Measurements from ENCODE around the gene DOCK10.
A peak's percentile ranks its signal among the peaks of the same experiment; 100 is the strongest.
"Not testable (repeated sequence)": the region's sequence is repeated elsewhere in the genome, so short reads cannot be mapped to it uniquely, and the experiment has no call there.

The DOCK10 gene

DNA sequence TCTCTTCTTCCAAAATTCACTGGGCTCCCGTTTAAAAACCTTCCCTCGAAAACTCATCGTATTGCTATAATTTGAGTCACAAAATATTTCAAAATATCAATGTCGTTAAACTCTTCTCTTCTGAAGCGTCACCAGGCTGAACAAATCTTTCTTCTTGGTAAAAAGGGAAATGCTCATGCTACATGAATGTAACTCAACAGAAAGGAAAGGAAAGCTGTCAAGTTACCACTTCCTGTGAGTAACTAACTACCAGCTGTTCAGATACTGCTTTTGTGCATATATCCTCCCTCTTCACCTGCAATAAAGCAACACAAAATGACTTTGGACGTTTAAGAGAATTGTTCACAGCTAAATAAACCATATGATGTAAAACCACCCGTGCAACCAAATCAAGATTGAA, 95.4 kb downstream of the DOCK10 start:
- peak; percentile 71 for DNase-seq (ENCODE audit: low spot score)

DNA sequence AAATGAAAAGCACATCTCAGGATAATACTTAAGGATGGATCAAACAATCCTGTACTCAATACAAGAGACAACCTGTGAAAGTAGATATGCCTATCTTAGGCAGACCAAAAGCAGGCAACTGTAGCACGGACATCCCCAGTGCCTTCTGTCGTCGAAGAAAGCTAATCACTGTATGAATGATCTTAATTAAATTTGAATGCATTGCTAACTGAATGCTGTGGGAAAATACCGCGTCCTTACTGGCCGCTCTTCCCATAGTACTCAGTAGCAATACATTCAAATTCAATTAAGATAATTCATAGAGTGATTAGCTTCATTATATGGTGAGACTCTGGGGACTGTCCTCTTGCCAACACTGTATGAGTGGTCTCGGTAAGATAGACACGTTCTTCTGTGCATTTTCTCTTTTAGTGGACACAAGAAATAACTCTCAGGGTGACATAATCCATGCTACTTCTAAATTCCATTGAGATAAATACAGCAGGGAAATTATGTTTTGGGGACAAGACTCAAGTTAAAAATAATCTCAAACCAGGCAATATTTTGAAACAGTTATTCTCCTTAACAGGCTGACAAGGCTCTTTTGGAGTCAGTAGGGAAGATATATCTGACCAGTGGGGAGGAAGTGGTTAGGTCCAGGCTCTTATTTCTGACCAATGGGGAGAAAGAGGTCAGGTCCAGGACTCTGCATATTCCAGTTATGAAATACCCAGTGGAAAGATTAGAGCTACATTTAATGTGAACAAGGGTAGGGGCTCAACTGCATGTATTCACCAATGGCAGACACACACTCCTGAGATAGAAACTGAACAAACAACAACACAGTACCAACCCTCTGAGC, 97.3 kb downstream of the DOCK10 start:
- no peak for DNase-seq (ENCODE audit: low spot score)

DNA sequence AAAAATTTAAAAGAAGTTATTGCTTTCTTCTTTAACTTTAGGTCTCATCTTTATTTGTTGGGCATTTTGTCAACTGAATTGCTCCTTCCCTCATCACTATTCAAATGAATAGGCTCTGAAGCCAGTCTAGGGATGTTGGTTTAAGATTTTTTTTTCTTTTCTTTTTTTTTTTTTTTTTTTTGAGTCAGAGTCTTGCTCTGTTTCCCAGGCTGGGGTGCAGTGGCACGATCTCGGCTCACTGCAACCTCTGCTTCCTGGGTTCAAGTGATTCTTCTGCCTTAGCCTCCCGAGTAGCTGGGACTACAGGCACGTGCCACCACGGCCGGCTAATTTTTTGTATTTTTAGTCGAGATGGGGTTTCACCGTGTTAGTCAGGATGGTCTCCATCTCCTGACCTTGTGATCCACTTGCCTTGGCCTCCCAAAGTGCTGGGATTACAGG, 98.6 kb downstream of the DOCK10 start:
- DNase-seq (ENCODE audit: low spot score): not testable (repeated sequence)

DNA sequence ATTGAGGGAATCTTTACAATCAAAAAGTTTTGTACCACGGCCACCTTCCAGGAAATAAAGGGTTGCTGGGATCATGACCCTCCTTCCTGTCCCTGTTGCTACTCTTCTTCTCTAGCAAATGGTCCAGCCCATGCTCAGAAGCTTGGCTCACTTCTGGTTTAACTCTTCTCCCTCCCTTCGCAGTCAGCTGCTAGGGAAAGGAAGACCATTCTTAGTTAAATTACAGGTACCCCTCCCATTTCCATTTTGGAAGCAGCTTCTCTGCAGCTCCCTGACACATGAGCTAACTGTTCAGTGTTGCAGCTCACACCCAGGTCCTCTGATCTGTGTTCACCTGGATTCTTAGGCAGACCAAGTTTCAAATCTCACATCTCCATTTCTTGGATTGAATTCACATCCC, 100.3 kb downstream of the DOCK10 start:
- DNase-seq (ENCODE audit: low spot score): no peak

DNA sequence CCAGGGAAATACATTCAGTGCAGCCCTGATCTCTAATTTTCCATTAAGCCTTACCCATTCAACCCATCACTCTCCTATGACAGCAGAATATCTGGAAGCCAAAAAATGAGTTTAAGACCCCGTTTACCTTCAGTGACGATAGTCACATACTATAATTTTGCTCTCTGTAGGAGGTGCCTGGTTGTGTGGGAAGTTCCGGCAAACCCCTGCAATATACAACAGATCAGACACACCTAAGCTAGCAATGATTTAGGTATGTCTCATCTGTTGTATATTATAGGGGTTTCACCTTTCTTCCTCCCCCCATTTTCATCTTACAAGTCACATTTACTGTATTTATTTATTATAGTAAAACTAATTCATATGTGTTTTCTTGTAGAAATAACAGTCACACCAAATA, 101.7 kb downstream of the DOCK10 start:
- DNase-seq (ENCODE audit: low spot score): no peak

DNA sequence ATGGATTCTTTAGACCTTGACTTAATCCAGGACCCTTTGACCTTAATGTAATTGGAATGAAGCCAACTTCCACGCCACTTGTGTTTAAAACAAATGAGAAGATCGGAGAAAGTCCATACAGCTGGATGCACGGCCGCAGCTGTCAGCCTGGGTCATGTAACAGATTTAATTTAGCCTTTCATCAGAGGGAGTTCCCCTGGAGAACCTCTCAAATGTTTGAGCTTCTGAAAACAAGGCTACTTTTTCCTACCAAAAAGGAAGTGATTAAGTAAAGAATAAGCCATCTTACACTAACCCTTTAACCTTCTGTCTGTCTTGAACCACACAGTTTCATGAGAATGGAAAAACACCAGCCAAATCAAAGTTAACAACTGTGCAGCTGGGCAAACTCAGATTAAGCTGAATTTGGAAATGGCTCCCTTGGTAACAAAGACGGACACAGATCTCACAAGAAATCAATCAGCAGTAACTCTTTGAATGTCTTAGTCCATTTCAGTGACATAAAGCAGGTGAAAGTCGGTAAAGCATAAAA, 103.6 kb downstream of the DOCK10 start:
- no peak for DNase-seq (ENCODE audit: low spot score)

DNA sequence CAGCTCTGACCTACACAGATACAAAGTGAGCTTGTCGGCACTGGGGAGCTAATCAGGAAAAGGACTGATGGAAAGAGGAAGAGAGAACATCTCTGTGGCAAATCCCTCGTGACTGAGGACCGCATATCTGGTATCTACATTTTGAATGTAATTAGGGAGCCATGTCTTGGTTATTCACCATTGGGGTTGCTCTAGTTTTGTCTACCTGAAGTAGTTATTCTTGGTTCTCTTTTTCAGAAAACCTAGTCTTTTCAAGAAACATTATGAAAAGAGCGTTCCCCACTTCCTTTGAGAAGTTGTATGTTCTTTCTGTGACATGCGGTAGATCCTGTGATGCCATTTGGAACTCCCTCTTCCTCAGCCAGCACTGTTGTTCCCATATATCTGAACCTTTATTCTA, 104.4 kb downstream of the DOCK10 start:
- DNase-seq (ENCODE audit: low spot score): no peak

DNA sequence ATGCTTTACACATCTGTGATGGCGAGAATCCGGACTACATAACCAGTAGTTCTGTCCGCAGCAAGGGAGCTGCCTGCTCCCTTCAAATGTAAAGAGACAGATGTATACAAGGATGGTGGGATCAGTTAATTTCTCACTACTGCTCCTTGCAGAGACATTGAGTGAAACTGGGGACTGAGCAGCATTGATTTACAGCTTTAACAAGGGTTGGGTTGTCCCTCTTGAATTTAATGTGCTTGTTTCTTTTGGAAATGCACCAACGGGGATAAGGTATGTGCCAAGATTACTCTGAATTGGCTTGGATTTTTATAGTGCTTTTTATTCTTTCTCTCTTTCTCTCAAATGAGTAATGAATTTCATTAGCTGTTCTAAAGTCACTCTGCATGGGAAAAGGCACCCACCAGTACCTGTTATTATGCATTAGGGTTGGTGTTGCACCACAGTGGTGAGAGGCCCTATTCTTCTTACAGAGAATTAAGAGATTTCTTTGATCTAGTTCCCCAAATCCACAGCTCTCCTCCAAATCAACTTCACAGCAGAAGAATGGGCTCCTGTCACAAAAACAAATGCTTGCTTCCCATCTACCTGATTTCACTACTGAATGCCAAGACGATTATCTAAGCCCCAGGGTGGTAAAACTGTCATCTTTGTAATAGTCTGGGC, 107.6 kb downstream of the DOCK10 start:
- no peak for DNase-seq (ENCODE audit: low spot score)

DNA sequence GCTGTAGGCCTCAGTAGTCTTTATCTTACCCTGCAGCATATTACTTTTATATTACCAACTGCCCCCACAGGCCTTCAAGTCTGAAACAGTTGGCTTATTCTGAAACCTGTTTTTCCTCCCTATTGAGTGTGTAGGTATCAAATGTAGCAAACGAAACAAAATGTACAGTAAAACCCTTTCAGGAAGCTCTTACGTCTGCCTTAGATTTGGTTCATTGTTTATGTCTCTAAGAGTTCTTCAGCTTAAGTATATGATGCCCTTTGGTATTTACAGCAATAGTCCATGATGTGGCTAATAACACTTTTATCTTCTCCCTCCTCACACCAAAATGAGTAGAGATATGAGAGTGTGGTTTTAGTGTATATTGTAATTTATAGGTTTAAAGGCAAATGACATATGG, 108.8 kb downstream of the DOCK10 start:
- no peak for DNase-seq (ENCODE audit: low spot score)

DNA sequence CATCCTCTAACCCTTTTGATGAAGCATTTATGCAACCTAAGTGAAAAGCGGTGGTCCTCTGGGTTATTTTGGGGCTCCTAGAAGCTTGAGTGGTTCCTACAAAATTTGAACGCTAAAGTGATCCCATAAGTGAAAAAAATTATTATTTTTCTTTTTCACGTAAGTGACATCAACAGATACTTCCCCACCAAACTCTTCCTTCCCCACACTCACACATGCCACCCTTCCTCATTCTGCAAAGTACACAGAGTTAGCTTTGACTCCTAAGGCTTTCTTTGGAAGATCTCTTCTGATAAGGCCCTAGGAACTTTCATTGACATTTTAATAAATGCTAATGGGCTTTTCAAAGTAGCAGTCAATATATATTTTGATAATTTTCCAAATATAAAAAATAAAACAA, 109.7 kb downstream of the DOCK10 start:
- no peak for DNase-seq (ENCODE audit: low spot score)

DNA sequence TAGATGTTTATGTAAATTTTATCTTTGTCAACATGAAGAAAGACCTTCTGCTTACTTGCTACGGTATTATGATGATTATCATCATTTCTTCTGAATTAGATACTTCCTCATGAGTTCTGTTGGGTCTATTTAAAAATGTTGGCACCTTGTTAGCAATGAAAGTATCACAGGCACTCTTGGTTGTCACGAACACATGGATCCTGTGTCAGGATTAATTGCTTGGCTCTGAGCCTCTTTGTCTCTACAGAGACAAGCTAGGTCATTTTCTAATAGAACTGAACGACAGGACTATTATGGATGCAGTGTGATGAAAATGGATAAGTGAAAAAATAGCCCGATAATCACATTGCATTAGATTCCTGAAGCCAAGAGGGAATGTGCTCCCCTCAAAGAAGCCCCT, 110.3 kb downstream of the DOCK10 start:
- DNase-seq (ENCODE audit: low spot score): no peak

DNA sequence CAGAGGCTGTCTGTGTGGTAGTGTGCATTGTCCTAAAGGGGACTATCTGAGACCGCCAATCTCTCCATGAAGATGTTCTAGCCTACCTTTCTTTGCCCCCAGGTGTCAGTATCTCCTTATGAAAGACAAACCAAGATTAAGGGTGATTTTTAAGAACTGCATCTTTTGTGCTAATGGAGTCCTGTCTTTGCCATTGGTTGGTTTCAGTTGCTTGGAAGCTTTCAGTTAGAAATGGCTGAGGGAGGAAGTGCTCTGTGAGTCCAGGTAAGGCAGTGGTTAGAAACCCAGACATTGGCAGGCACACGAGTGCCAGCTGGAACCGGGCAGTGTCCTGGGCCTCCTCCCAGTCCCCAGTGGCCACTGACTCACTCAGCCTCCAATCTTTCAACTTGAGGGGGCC, 111.3 kb downstream of the DOCK10 start:
- DNase-seq (ENCODE audit: low spot score): no peak

DNA sequence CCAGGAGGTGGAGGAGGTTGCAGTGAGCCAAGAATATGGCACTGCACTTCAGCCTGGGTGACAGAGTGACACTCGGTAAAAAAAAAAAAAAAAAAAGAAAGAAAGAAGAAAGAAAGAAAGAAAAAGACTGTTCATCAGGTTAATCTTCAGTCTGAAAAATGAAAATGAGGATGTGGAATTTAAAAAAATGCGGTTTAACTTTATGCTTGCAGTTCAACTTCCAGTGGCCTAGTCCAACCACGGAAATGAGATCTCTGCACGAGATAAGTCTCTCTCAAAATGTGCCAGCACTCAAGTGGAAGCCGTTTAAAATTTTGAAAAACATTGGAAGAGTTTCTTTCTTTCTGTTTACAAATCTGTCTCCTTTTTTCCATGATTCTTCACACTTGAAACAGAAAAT, 112.1 kb downstream of the DOCK10 start:
- DNase-seq (ENCODE audit: low spot score): peak; percentile 64

DNA sequence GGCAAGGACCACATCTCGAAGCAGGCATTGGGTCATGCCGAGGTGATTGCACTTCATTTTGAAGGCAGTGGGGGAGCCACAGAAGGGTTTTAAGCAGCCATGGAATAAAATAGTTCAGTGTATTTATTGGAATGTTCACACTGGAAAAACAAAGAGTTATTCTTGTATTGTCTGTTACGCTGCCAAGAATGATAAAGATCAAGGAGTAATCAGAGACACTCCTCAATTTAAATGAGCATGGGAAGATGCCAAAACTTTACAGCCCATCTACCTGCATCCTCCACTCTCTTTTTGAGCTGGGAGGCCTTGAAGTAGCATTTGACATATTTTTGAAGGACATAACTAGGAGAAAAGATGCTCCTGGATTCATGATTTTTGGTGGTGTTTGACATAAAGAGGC, 112.8 kb downstream of the DOCK10 start:
- no peak for DNase-seq (ENCODE audit: low spot score)

DNA sequence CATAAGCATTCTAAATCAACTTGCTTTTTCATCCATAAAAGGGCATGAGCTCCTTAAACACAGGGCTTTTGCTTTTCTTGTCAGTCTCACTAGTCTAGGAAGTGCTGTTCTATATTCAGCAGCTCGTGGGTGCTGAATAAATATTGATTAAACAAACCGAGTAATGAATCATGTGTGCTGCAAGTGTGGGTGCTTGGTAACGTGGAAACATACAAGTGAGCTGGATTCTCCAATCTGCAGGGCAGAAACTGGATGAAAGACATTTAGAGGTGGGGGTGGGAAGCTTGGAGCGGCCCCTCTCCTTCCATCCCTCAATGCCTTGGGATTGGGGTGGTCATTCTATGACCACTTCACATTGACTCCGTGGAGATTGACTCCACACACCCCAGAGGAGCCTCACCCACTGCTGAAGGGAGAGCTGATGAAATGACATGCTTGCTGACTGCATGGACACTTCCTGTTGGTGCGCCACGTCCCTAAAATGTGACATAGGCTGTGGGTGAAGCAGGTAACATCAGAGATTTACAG, 114.6 kb downstream of the DOCK10 start:
- DNase-seq (ENCODE audit: low spot score): peak; percentile 64

DNA sequence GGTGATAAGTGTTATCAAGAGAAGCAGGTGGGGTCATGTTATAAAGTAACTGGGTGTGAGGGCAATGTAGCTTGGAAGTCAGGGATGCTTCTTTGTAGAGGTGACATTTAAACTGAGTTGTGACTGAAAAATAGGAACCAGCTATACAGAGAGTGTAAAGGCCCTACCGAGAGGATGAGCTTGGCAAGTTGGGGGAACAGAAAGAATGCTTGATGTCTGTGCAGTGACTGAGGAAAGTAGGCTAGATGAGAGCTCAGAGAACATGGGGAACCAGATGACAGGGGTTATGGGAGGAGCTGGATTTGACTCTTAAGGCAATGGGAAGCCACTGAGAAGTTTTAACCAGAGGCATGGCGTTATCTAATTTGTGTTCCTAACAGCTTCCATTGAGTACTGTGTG, 115.3 kb downstream of the DOCK10 start:
- DNase-seq (ENCODE audit: low spot score): no peak

DNA sequence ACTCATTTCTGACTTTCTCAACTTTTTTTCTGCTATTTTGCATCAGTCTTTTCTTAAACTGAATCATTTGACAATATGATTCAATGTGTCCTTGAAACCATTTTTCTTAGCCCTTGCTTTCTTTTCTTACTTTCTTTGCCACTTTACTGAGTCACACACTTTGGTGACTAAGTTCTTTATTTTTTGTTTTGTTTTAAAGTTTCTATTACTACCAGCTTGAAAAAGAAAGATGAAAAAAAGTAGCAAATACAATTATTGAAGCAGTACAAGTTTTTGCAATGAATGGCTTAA, 116.5 kb downstream of the DOCK10 start:
- no peak for DNase-seq (ENCODE audit: low spot score)

DNA sequence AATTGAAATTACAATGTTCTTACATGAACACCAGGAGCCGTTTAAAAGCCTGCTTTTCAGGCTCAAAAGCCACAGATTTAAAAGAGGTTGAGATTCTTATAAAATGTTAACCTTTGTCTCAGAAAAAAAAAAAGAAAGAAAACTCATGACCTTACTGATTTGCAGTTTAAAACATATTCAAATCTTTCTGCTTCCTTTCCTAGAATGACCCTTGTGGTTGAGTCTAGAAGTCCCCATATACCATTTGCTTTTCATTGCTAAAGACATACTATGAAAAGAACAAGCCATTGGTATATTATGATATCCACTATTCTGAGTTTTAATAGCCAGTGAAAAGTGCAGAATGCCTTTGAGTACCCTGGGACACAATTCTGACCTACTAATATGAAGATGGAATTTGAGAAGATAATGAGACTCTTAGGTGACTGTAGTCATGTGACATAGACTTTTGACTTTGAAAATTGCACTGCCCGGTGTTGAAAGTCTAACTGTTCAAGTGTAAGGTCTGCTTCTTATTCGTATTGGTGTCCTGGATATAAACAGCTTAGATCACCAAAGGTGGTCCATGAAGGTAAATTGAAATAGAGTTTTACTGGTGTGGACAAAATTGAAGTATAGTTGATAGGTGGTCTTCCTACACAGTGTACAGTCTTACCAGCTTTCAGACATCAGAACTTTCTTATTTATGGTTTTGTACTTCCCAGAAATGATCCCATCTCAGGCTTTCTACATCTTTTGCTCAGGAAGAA, 117.0 kb downstream of the DOCK10 start:
- DNase-seq (ENCODE audit: low spot score): no peak

DNA sequence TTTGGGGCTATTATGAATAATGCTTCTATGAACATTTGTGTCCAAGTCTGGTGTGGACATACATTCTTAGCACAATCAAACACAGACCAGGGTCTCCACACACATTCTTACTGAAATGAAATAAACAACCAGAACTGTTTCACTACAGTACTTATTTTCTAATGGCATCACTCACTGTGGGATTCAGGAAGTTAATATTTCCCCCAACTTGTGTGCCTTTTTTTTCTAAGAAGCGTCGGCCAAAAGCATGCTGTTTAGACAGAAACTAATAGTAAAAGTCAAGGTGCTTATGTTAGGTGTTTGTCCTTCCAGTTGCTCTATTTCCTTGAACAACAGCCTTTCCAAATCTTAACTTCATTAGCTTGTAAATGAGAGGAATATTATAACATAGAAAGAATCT, 117.6 kb downstream of the DOCK10 start:
- no peak for DNase-seq (ENCODE audit: low spot score)

DNA sequence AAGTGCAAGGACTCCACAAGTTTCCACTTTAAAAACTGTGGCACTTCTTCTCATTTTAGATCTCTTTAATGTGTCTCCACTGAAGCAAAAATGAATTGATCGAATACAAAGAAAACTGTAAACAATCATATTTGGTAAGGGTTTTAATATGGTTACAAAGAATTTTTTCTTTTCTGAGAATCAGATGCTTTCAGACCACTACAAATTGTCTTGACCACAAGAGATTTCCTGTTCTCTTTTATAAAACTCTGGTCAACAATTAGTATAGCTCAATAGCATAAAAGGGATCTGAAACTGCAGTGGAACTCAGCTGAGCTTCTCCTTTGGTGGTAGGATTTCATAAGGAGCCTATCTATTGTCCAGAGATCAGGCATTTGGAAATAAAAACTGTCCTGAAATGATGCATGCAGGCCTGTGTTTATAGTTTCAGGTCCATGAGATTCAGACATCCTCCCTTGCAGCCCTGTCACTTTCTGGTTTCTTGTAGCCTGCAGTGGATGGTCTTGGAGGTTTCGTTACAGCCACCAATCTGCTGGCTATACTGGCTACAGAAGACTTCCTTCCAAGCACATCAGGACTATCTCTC, 120.0 kb downstream of the DOCK10 start:
- DNase-seq (ENCODE audit: low spot score): no peak

DNA sequence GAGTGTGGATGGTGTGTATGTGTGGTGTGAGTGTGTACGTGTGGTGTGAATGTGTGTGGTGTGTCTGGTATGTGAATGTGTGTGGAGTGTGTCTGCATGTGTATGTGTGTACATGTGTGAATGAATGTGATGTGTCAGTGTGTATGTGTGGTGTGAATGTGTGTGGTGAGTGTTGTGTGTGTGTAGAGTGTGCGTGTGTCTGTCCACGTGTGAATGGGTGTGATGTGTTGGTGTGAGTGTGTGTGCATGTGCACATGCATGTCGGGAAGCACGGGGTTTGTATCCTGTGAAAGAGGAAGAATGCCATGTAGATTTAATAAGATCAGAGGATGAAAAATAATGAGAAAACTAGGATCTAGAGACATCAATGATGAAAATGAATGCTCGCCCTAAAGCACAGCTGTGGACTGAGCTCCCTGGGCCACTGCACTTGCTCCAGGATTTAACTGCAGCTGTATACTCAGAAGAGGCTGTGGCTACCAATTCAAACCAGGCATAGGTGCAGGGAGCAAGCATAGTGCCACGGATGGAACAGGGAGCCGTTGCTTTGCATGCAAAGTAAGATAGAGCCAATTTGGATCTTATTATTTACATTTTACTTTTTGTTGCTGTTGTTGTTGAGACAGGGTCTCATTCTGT, 122.7 kb downstream of the DOCK10 start:
- no peak for DNase-seq (ENCODE audit: low spot score)
